ENCODE measurements around the gene ZNF385B. TPM values are rescaled to one million over a fixed set of nuclear protein-coding genes. Genes with fewer than 3 reads are reported as not detected.

ZNF385B gene
- total RNA-seq, 1 donor from 2014 or later, result 0.11 TPM

GRCh38 chr2:179764710-179765109 is 96.7 kb downstream of the ZNF385B start:
- no peak for DNase-seq (ENCODE audit: low spot score in 2 of 2, unreplicated experiment in 2 of 2)
- Mint-ChIP-seq H3K27ac (no peak overlapping the region), H3K4me3 (no peak overlapping the region), H3K27me3 (ENCODE audit: low read depth) (peaks cover 3% of the 10 kb centered on the region), H3K4me1 (peaks cover 14% of the 10 kb centered on the region), H3K36me3 (no peaks in the 10 kb centered on the region), H3K9me3 (peaks cover 32% of the 10 kb centered on the region)
- TF ChIP-seq CTCF (IDR thresholded peaks at IDR 0.05; ENCODE audit: unreplicated experiment), result no peak

- Mint-ChIP-seq H3K27me3 (ENCODE audit: low read depth) (peaks cover 4% of the 10 kb centered on the region), H3K4me1 (no peaks in the 10 kb centered on the region), H3K36me3 (no peaks in the 10 kb centered on the region), H3K27ac (no peak overlapping the region), H3K4me3 (no peak overlapping the region), H3K9me3 (peaks cover 32% of the 10 kb centered on the region)
- TF ChIP-seq CTCF (IDR thresholded peaks at IDR 0.05; ENCODE audit: unreplicated experiment), result no peak
- DNase-seq (ENCODE audit: low spot score in 2 of 2, unreplicated experiment in 2 of 2), result no peak
Measured at GRCh38 chr2:179758636-179759035, 102.8 kb downstream of the ZNF385B start.

- no peak overlapping the region for H3K27ac Mint-ChIP-seq
- peaks cover 8% of the 10 kb centered on the region for H3K27me3 Mint-ChIP-seq (ENCODE audit: low read depth)
- peaks cover 4% of the 10 kb centered on the region for H3K4me1 Mint-ChIP-seq
- peak; percentile 80 for TF ChIP-seq CTCF (IDR thresholded peaks at IDR 0.05; ENCODE audit: unreplicated experiment)
- H3K9me3 Mint-ChIP-seq, result peaks cover 4% of the 10 kb centered on the region
- no peak for DNase-seq (ENCODE audit: low spot score in 2 of 2, unreplicated experiment in 2 of 2)
- H3K4me3 Mint-ChIP-seq, result no peak overlapping the region
- H3K36me3 Mint-ChIP-seq, result no peaks in the 10 kb centered on the region
Measured at GRCh38 chr2:179751163-179751809, 110.1 kb downstream of the ZNF385B start.

- H3K4me3 Mint-ChIP-seq, result no peak overlapping the region
- no peaks in the 10 kb centered on the region for H3K36me3 Mint-ChIP-seq
- no peaks in the 10 kb centered on the region for H3K9me3 Mint-ChIP-seq
- H3K27ac Mint-ChIP-seq, result no peak overlapping the region
- no peak for TF ChIP-seq CTCF (IDR thresholded peaks at IDR 0.05; ENCODE audit: unreplicated experiment)
- peaks cover 3% of the 10 kb centered on the region for H3K27me3 Mint-ChIP-seq (ENCODE audit: low read depth)
- DNase-seq (ENCODE audit: low spot score in 2 of 2, unreplicated experiment in 2 of 2), result no peak
- peaks cover 4% of the 10 kb centered on the region for H3K4me1 Mint-ChIP-seq
Measured at GRCh38 chr2:179749210-179749609, 112.2 kb downstream of the ZNF385B start.

GRCh38 chr2:179746981-179747380 is 114.4 kb downstream of the ZNF385B start:
- DNase-seq (ENCODE audit: low spot score in 2 of 2, unreplicated experiment in 2 of 2), result no peak
- H3K4me3 Mint-ChIP-seq, result no peak overlapping the region
- no peak for TF ChIP-seq CTCF (IDR thresholded peaks at IDR 0.05; ENCODE audit: unreplicated experiment)
- no peaks in the 10 kb centered on the region for H3K27me3 Mint-ChIP-seq (ENCODE audit: low read depth)
- H3K27ac Mint-ChIP-seq, result no peak overlapping the region
- H3K4me1 Mint-ChIP-seq, result peaks cover 4% of the 10 kb centered on the region
- no peaks in the 10 kb centered on the region for H3K36me3 Mint-ChIP-seq
- H3K9me3 Mint-ChIP-seq, result no peaks in the 10 kb centered on the region
